Spleen (tissue), 7 donors: ENCODE data around the gene ENTR1.
A peak's percentile ranks its signal among the peaks of the same experiment; 100 is the strongest.

Experiments used
- POLR2A ChIP-seq, 3 donors: fragments of 450-650 bp; IDR thresholded peaks; one replicate each; pipeline ENCODE4 v1.5.1; 2017; ENCODE audit warnings: antibody characterized with exemption in 3 of 3, mild to moderate bottlenecking in 1 of 3
- POLR2AphosphoS5 ChIP-seq, 3 donors: sonication (generic); formaldehyde crosslinking; IDR thresholded peaks; one replicate each; pipeline ENCODE4 v1.5.1; 2017; ENCODE audit warnings: antibody characterized with exemption in 3 of 3
- TF ChIP-seq, protein P1 (sequence below), 11 experiments: fragments of 200-600 bp in 7 of 11; fragments of 450-650 bp in 4 of 11; sonication (generic) in 4 of 11; IDR thresholded peaks in 8 of 11; conservative IDR thresholded peaks in 3 of 11; 1 replicate in 7 of 11; 2 replicates in 4 of 11; pipeline versions ENCODE4 v1.4.0 to v1.8.0; 2016 to 2021; ENCODE audit warnings: antibody characterized with exemption in 11 of 11, inconsistent platforms in 4 of 11, mild to moderate bottlenecking in 1 of 11
- donor health status: DM: no; HTN: no; CAD: no; lungs with moderate emphysema.
- donor health status: DM: no; HTN: no; CAD: no.
- donor health status: DM: no; HTN: no; CAD: no.

DNA sequence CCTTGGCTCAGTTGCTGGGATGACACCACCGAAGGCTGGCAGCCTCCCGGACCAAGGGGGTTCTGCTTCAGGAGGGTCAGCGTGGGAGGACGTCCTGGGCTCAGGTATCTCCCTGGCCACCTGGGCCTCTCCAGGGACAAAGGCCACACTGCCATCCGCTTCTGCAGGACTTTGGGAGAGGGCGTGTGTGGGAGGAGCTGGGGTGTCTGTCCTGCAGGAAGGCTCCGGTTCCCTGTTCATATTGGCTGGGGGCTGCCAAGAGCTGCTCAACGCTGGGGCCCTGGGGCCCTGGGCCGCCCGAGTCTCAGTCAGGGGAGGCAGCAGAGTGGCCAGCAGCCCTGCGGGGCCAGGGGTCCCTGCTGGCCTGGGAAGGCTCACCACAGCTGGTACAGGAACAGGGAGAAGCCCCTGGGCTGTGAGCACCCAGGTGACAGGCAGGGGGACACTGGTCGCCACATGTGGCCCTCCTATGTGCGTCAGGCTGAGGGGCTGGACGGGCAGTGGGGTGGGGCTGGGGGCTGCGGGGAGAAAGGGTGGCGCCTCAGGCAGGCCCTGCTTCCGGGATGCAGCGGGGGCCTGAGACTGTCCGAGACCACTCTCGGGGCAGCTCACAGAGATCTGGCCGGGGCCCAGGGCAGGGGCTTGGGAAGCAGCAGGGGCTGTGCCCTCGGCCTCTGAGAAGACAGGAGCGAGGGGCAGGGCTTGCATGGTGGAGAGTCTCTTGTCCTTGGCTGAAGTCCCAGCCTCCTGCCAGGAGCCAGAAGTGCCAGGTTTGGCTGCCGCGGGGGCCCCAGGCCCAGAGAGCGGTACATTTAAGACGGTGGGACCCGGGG, 32.0 kb downstream of the ENTR1 start:
- TF ChIP-seq, protein P1, sequence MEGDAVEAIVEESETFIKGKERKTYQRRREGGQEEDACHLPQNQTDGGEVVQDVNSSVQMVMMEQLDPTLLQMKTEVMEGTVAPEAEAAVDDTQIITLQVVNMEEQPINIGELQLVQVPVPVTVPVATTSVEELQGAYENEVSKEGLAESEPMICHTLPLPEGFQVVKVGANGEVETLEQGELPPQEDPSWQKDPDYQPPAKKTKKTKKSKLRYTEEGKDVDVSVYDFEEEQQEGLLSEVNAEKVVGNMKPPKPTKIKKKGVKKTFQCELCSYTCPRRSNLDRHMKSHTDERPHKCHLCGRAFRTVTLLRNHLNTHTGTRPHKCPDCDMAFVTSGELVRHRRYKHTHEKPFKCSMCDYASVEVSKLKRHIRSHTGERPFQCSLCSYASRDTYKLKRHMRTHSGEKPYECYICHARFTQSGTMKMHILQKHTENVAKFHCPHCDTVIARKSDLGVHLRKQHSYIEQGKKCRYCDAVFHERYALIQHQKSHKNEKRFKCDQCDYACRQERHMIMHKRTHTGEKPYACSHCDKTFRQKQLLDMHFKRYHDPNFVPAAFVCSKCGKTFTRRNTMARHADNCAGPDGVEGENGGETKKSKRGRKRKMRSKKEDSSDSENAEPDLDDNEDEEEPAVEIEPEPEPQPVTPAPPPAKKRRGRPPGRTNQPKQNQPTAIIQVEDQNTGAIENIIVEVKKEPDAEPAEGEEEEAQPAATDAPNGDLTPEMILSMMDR (IDR thresholded peaks at IDR 0.05 in 8 of 11, conservative IDR thresholded peaks at IDR 0.05 in 3 of 11): no peak
- TF ChIP-seq POLR2A (IDR thresholded peaks at IDR 0.05) (no peak), POLR2AphosphoS5 (IDR thresholded peaks at IDR 0.05) (peak in 1 of 3 donors; percentile 0)
